Heart left ventricle (tissue), 16 donors: ENCODE data around the gene ZNF605. TPM values are rescaled to one million over a fixed set of nuclear protein-coding genes. Genes with fewer than 3 reads are reported as not detected.
"Not testable (repeated sequence)": the region's sequence is repeated elsewhere in the genome, so short reads cannot be mapped to it uniquely, and the experiment has no call there.

Experiments used
- ATAC-seq, 4 donors: fragments of 200-7000 bp; cut with Tn5 transposase; one replicate each; pipeline ENCODE4 v1.9.1; 2020 to 2022; ENCODE audit warnings: moderate library complexity in 4 of 4, mild to moderate bottlenecking in 3 of 4, moderate number of reproducible peaks in 1 of 4
- DNase-seq, 5 donors: peaks; one replicate each; pipeline ENCODE4 v3.0.0-alpha.2; 2020
- H3K27ac ChIP-seq, 12 donors: fragments of 200-600 bp; sonication (generic) in 4 of 12; one replicate each; pipeline versions ENCODE4 v1.5.0 to v1.8.0; 2016 to 2022; ENCODE audit warnings: mild to moderate bottlenecking in 2 of 12
- H3K27me3 ChIP-seq, 9 donors: fragments of 200-600 bp; sonication (generic) in 2 of 9; one replicate each; pipeline versions ENCODE4 v1.5.1 to v1.8.0; 2016 to 2022; ENCODE audit warnings: mild to moderate bottlenecking in 3 of 9
- H3K36me3 ChIP-seq, 9 donors: fragments of 200-600 bp; sonication (generic) in 2 of 9; one replicate each; pipeline versions ENCODE4 v1.5.0 to v1.8.0; 2018 to 2022; ENCODE audit warnings: mild to moderate bottlenecking in 2 of 9
- H3K4me1 ChIP-seq, 12 donors: fragments of 200-600 bp; sonication (generic) in 4 of 12; one replicate each; pipeline versions ENCODE4 v1.5.0 to v1.8.0; 2016 to 2022; ENCODE audit warnings: mild to moderate bottlenecking in 3 of 12
- H3K4me3 ChIP-seq, 12 donors: fragments of 200-600 bp; sonication (generic) in 4 of 12; one replicate each; pipeline versions ENCODE4 v1.5.0 to v1.8.0; 2017 to 2022; ENCODE audit warnings: mild to moderate bottlenecking in 9 of 12, moderate library complexity in 4 of 12
- H3K9me3 ChIP-seq, 12 donors: fragments of 200-600 bp; sonication (generic) in 4 of 12; one replicate each; pipeline versions ENCODE4 v1.5.0 to v1.8.0; 2016 to 2022; ENCODE audit warnings: mild to moderate bottlenecking in 1 of 12
- CTCF ChIP-seq, 12 donors: fragments of 200-600 bp; sonication (generic) in 4 of 12; IDR thresholded peaks; one replicate each; pipeline versions ENCODE4 v1.5.0 to v1.8.0; 2018 to 2022; ENCODE audit warnings: antibody characterized with exemption in 12 of 12, mild to moderate bottlenecking in 5 of 12
- POLR2A ChIP-seq, 2 donors: fragments of 450-650 bp; IDR thresholded peaks; one replicate each; pipeline ENCODE4 v1.6.1; 2017; ENCODE audit warnings: antibody characterized with exemption in 2 of 2, mild to moderate bottlenecking in 2 of 2, moderate library complexity in 2 of 2
- WGBS, 4 donors: extraction: QIAGEN DNeasy Blood & Tissue Kit in 2 of 4; methylation state at CpG; one replicate each; pipeline versions ENCODE4 v1.1.5 to v1.1.7; 2013 to 2018; 5-methylcytosine and 5-hydroxymethylcytosine counted together
- intact Hi-C, 10 donors: fragments of 100-400 bp; cut with DNase I; formaldehyde crosslinking; loops; one replicate each; pipeline versions ENCODE4 v1.11.1 to v1.14.2; 2022
- polyA plus RNA-seq, 2 donors: library from polyadenylated mRNA; stranded (reverse); fragments of 200-250 nt; gene quantifications; one replicate each; pipeline ENCODE4 v1.2.3, GENCODE V29; 2013
- total RNA-seq, 9 donors: library from RNA; depleted of rRNA in 2 of 9; stranded (reverse); fragments of >200 nt in 2 of 9; fragmentation: NEBNext Ultra II Directional in 3 of 9; extraction: Animal tissue kit (Norgen Biotek cat#: 25700) in 3 of 9; gene quantifications; one replicate each; pipeline versions ENCODE4 v1.1.0 to v1.2.4, GENCODE V29; 2016 to 2023
- donor health status: ischemic (EF 13 %, LVEDD 7.1; RV severe dilation, severe dysfunction).
- donor health status: healthy with polysubstance abuse.
- donor health status: DM: no; HTN: yes; CAD: no.
- donor health status: DM: no; HTN: no; CAD: no.
- donor health status: ischemic (EF 25% LVEDD 6.9; RV normal size, moderate dysfunction).
- donor health status: ischemic (EF 25% LVEDD 5.7; RV mildly dilated, moderate dysfunction).
- donor health status: healthy.
- donor health status: DM: yes; HTN: yes; CAD: no.
- donor health status: ischemic (EF 35%, LVEDD 5.7; RV mildly dilated, moderate dysfunction).
- donor health status: nonischemic (EF 11% LVEDD 7.7; RV severe dilation, severe dysfunction).
- donor health status: DM: yes; HTN: yes; CAD: no.
- donor health status: PGD.
- donor health status: ischemic (EF 29% LVEDD 5.4; RV normal size, mild dysfunction).
- donor health status: nonischemic (EF 23%, LVEDD 6.1; RV moderate dilation, normal function).

The ZNF605 gene
- total and polyA plus RNA-seq, 11 donors: 3.4 to 14.2 (median 10.2) TPM

GRCh38 chr12:132921685-132922084 is 34.4 kb downstream of the ZNF605 start:
- Histone ChIP-seq H3K36me3 (peaks cover 0 to 60% (median 4%) of the 10 kb centered on the region in 9 donors), H3K4me3 (no peak overlapping the region), H3K4me1 (no peaks in the 10 kb centered on the region), H3K27me3 (no peaks in the 10 kb centered on the region), H3K9me3 (peaks cover 7 to 100% (median 96%) of the 10 kb centered on the region in 12 donors), H3K27ac (no peak overlapping the region)
- DNase-seq (no peak), ATAC-seq (no peak)
- TF ChIP-seq POLR2A (IDR thresholded peaks at IDR 0.05): no peak
- TF ChIP-seq CTCF (IDR thresholded peaks at IDR 0.05): peak in 1 of 12 donors; percentile 4
- intact Hi-C loops: no loop called here
- 72 to 86% (median 77%) methylated on average over 9 of the region's 9 CpGs for WGBS, 4 donors

- Histone ChIP-seq H3K36me3 (peaks cover 0 to 30% (median 0%) of the 10 kb centered on the region in 9 donors), H3K27ac (no peak overlapping the region), H3K4me3 (no peak overlapping the region), H3K27me3 (no peaks in the 10 kb centered on the region), H3K9me3 (peaks cover 0 to 100% (median 89%) of the 10 kb centered on the region in 12 donors), H3K4me1 (no peaks in the 10 kb centered on the region)
- DNase-seq (no peak), ATAC-seq (no peak)
- TF ChIP-seq CTCF (IDR thresholded peaks at IDR 0.05) (no peak), POLR2A (IDR thresholded peaks at IDR 0.05) (no peak)
- WGBS, 4 donors: 94 to 97% (median 95%) methylated on average over 6 of the region's 6 CpGs
- intact Hi-C loops: no loop called here
These were observed 37.4 kb downstream of the ZNF605 start for GRCh38 chr12:132918680-132919079.

- TF ChIP-seq POLR2A (IDR thresholded peaks at IDR 0.05): no peak
- TF ChIP-seq CTCF (IDR thresholded peaks at IDR 0.05): no peak
- intact Hi-C loops: loop anchor here in 2 of 10 donors (2.0 to 10.0 kb wide), 2 partner anchors 22 to 144 kb away; partner anchors contain the start of genes ANKLE2 (in 1 of the 2) and CHFR (in 1 of the 2)
- Histone ChIP-seq H3K27me3 (peaks cover 0 to 27% (median 5%) of the 10 kb centered on the region in 9 donors), H3K9me3 (peaks cover 0 to 55% (median 13%) of the 10 kb centered on the region in 12 donors), H3K4me1 (peaks cover 0 to 24% (median 8%) of the 10 kb centered on the region in 12 donors), H3K27ac (peak overlapping the region in 11 of 12 donors; percentile 17 to 85 (median 64)), H3K36me3 (no peaks in the 10 kb centered on the region), H3K4me3 (peak overlapping the region; percentile 18 to 83 (median 64))
- ATAC-seq: peak in 2 of 4 donors; percentile 3 to 6
- 1 to 2% (median 2%) methylated on average over 19 to 22 of the region's 22 CpGs for WGBS, 4 donors
- DNase-seq: no peak
These were observed 47.1 kb downstream of the ZNF605 start for GRCh38 chr12:132909030-132909368.

GRCh38 chr12:132908145-132909029 is 47.7 kb downstream of the ZNF605 start:
- Histone ChIP-seq H3K27ac (peak overlapping the region; percentile 47 to 85 (median 72)), H3K36me3 (no peaks in the 10 kb centered on the region), H3K9me3 (peaks cover 0 to 49% (median 9%) of the 10 kb centered on the region in 12 donors), H3K4me1 (peaks cover 0 to 24% (median 8%) of the 10 kb centered on the region in 12 donors), H3K4me3 (peak overlapping the region; percentile 18 to 83 (median 64)), H3K27me3 (peaks cover 0 to 27% (median 5%) of the 10 kb centered on the region in 9 donors)
- intact Hi-C loops: loop anchor here in 3 of 10 donors (1.0 to 10.0 kb wide), 3 partner anchors 22 to 172 kb away; partner anchors contain the start of genes ANKLE2 (in 1 of the 3), CHFR (in 1 of the 3) and ZNF140 (in 1 of the 3)
- 0% methylated on average over 34 to 85 of the region's 85 CpGs for WGBS, 4 donors
- DNase-seq: peak; percentile 97 to 98 (median 98)
- peak; percentile 96 to 98 (median 98) for ATAC-seq
- no peak for TF ChIP-seq CTCF (IDR thresholded peaks at IDR 0.05)
- TF ChIP-seq POLR2A (IDR thresholded peaks at IDR 0.05): peak in 1 of 2 donors; percentile 39

- peaks cover 0 to 27% (median 5%) of the 10 kb centered on the region in 9 donors for H3K27me3 ChIP-seq
- not testable (repeated sequence) for DNase-seq, H3K36me3 ChIP-seq, ATAC-seq
- peaks cover 0 to 24% (median 8%) of the 10 kb centered on the region in 12 donors for H3K4me1 ChIP-seq
- intact Hi-C loops: loop anchor here in 3 of 10 donors (1.0 to 10.0 kb wide), 3 partner anchors 21 to 173 kb away; partner anchors contain the start of genes ANKLE2 (in 1 of the 3), CHFR (in 1 of the 3) and ZNF140 (in 1 of the 3)
- H3K27ac ChIP-seq: peak overlapping the region; percentile 47 to 85 (median 68)
- WGBS, 4 donors: 4 to 7% (median 5%) methylated on average over 22 to 23 of the region's 23 CpGs
- peaks cover 0 to 43% (median 7%) of the 10 kb centered on the region in 12 donors for H3K9me3 ChIP-seq
- peak overlapping the region; percentile 11 to 83 (median 64) for H3K4me3 ChIP-seq
These were observed 48.3 kb downstream of the ZNF605 start for GRCh38 chr12:132907789-132908144.
